Sigmoid colon (tissue), 3 donors: ENCODE measurements around the gene PPFIA2.

Source experiments
- POLR2A ChIP-seq, 2 donors: fragments of 450-650 bp; IDR thresholded peaks; one replicate each; pipeline ENCODE4 v1.6.1; 2016; ENCODE audit warnings: antibody characterized with exemption in 2 of 2, mild to moderate bottlenecking in 2 of 2, moderate library complexity in 2 of 2
- TF ChIP-seq, protein P1 (sequence below), 4 experiments: fragments of 450-650 bp in 3 of 4; fragments of 200-600 bp in 1 of 4; IDR thresholded peaks; one replicate each; pipeline ENCODE4 v1.5.1; 2016 to 2019; ENCODE audit warnings: antibody characterized with exemption in 4 of 4, mild to moderate bottlenecking in 3 of 4, moderate library complexity in 2 of 4

GRCh38 chr12:81499809-81500208 is 259.3 kb downstream of the PPFIA2 start:
- TF ChIP-seq POLR2A (IDR thresholded peaks at IDR 0.05): no peak
- TF ChIP-seq, protein P1, sequence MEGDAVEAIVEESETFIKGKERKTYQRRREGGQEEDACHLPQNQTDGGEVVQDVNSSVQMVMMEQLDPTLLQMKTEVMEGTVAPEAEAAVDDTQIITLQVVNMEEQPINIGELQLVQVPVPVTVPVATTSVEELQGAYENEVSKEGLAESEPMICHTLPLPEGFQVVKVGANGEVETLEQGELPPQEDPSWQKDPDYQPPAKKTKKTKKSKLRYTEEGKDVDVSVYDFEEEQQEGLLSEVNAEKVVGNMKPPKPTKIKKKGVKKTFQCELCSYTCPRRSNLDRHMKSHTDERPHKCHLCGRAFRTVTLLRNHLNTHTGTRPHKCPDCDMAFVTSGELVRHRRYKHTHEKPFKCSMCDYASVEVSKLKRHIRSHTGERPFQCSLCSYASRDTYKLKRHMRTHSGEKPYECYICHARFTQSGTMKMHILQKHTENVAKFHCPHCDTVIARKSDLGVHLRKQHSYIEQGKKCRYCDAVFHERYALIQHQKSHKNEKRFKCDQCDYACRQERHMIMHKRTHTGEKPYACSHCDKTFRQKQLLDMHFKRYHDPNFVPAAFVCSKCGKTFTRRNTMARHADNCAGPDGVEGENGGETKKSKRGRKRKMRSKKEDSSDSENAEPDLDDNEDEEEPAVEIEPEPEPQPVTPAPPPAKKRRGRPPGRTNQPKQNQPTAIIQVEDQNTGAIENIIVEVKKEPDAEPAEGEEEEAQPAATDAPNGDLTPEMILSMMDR (IDR thresholded peaks at IDR 0.05): no peak
